ENCODE data around the gene TAP2. TPM values are rescaled to one million over a fixed set of nuclear protein-coding genes. Genes with fewer than 3 reads are reported as not detected.

Gene TAP2
- total and polyA plus RNA-seq, 2 of the 13 experiments (the other 11 are each of a cell fraction or from before 2014, with no cell fraction given): 10.3 to 17.6 TPM

GRCh38 chr6:32838114-32838958, at the start of gene TAP2 (continued):
- TF ChIP-seq KLF13 (CRISPR knock-in tag; IDR thresholded peaks at IDR 0.05) (no peak), HMGA1 (CRISPR knock-in tag; conservative IDR thresholded peaks at IDR 0.05) (no peak), PITX1 (CRISPR knock-in tag; IDR thresholded peaks at IDR 0.05) (peak; percentile 48; the same call in 1 of the 2 replicates), TBL1XR1 (IDR thresholded peaks at IDR 0.05; ENCODE audit: borderline replicate concordance, low read length, partially characterized antibody) (no peak), MXD4 (CRISPR knock-in tag; IDR thresholded peaks at IDR 0.05) (no peak; the same call in 1 of the 2 replicates), ZNF138 (CRISPR knock-in tag; IDR thresholded peaks at IDR 0.05; ENCODE audit: low read depth) (no peak), MBNL3 (CRISPR knock-in tag; conservative IDR thresholded peaks at IDR 0.05) (no peak), JARID2 (CRISPR knock-in tag; IDR thresholded peaks at IDR 0.05; ENCODE audit: insufficient replicate concordance) (peak; percentile 47), GTF3A (CRISPR knock-in tag; conservative IDR thresholded peaks at IDR 0.05) (no peak; the same call in 1 of the 2 replicates), ZFP1 (CRISPR knock-in tag; IDR thresholded peaks at IDR 0.05) (peak; percentile 33; the same call in 1 of the 2 replicates), POLR2G (IDR thresholded peaks at IDR 0.05; ENCODE audit: low read depth, low read length) (peak; percentile 55), ZBTB43 (CRISPR knock-in tag; conservative IDR thresholded peaks at IDR 0.05) (peak; percentile 56), BHLHE40 (IDR thresholded peaks at IDR 0.05; ENCODE audit: low read length) (no peak), ZBTB42 (CRISPR knock-in tag; IDR thresholded peaks at IDR 0.05) (no peak), ZNF292 (CRISPR knock-in tag; IDR thresholded peaks at IDR 0.05; ENCODE audit: borderline replicate concordance, low read depth) (peak; percentile 67; the same call in 1 of the 2 replicates), ATF7 (IDR thresholded peaks at IDR 0.05) (no peak), ATF7 (CRISPR knock-in tag; IDR thresholded peaks at IDR 0.05) (no peak), DZIP1 (CRISPR knock-in tag; IDR thresholded peaks at IDR 0.05) (no peak), GLI4 (CRISPR knock-in tag; IDR thresholded peaks at IDR 0.05; ENCODE audit: borderline replicate concordance) (0 out of 2 replicates have a peak, but pooled peaks have one; percentile 78), ZNF75D (CRISPR knock-in tag; IDR thresholded peaks at IDR 0.05; ENCODE audit: borderline replicate concordance) (no peak), ZSCAN29 (CRISPR knock-in tag; conservative IDR thresholded peaks at IDR 0.05) (peak; percentile 78; the same call in 1 of the 2 replicates), IRF1 (CRISPR knock-in tag; IDR thresholded peaks at IDR 0.05; ENCODE audit: low read depth) (peak; percentile 100), MZF1 (CRISPR knock-in tag; IDR thresholded peaks at IDR 0.05; ENCODE audit: borderline replicate concordance) (no peak), NFATC3 (CRISPR knock-in tag; IDR thresholded peaks at IDR 0.05) (no peak)
